ENCODE measurements around the gene TMEM69. TPM values are rescaled to one million over a fixed set of nuclear protein-coding genes. Genes with fewer than 3 reads are reported as not detected.
"Not testable (repeated sequence)": the region's sequence is repeated elsewhere in the genome, so short reads cannot be mapped to it uniquely, and the experiment has no call there.

The TMEM69 gene
- total RNA-seq, 2 donors from 2014 or later: 11.9 to 12.5 TPM

- Histone ChIP-seq H3K9me3 (no peaks in the 10 kb centered on the region), H3K4me3 (no peak overlapping the region), H3K36me3 (replicated peaks in 1 of 2; ENCODE audit: insufficient read depth in 1 of 2, low read depth in 2 of 2) (no peaks in the 10 kb centered on the region), H3K4me1 (peaks cover 34% of the 10 kb centered on the region), H3K27me3 (no peaks in the 10 kb centered on the region), H3K27ac (no peak overlapping the region)
- TF ChIP-seq POLR2A (IDR thresholded peaks at IDR 0.05): no peak
- TF ChIP-seq, protein P1, sequence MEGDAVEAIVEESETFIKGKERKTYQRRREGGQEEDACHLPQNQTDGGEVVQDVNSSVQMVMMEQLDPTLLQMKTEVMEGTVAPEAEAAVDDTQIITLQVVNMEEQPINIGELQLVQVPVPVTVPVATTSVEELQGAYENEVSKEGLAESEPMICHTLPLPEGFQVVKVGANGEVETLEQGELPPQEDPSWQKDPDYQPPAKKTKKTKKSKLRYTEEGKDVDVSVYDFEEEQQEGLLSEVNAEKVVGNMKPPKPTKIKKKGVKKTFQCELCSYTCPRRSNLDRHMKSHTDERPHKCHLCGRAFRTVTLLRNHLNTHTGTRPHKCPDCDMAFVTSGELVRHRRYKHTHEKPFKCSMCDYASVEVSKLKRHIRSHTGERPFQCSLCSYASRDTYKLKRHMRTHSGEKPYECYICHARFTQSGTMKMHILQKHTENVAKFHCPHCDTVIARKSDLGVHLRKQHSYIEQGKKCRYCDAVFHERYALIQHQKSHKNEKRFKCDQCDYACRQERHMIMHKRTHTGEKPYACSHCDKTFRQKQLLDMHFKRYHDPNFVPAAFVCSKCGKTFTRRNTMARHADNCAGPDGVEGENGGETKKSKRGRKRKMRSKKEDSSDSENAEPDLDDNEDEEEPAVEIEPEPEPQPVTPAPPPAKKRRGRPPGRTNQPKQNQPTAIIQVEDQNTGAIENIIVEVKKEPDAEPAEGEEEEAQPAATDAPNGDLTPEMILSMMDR (IDR thresholded peaks at IDR 0.05): no peak
- ATAC-seq (peak; percentile 35), DNase-seq (no peak)
- WGBS, 2 donors: 88 to 95% methylated on average over 4 of the region's 4 CpGs
- intact Hi-C loops (cut with DNase I): no loop called here
These were observed 19.5 kb upstream of the TMEM69 start for GRCh38 chr1:45668526-45668925.

- H3K36me3 ChIP-seq (replicated peaks in 1 of 2; ENCODE audit: insufficient read depth in 1 of 2, low read depth in 2 of 2): no peaks in the 10 kb centered on the region
- WGBS, 2 donors: 19 to 29% methylated on average over 1 of the region's 1 CpG
- no peak overlapping the region for H3K4me3 ChIP-seq
- H3K27ac ChIP-seq: peak overlapping the region in 1 of 4 donors; percentile 16
- intact Hi-C loops (cut with DNase I): no loop called here
- no peaks in the 10 kb centered on the region for H3K9me3 ChIP-seq
- no peaks in the 10 kb centered on the region for H3K27me3 ChIP-seq
- ATAC-seq: no peak
- peaks cover 43% of the 10 kb centered on the region for H3K4me1 ChIP-seq
- TF ChIP-seq, protein P1 (IDR thresholded peaks at IDR 0.05): no peak
- no peak for TF ChIP-seq POLR2A (IDR thresholded peaks at IDR 0.05)
- DNase-seq: no peak
These were observed 18.6 kb upstream of the TMEM69 start for GRCh38 chr1:45669379-45669778.

- DNase-seq: no peak
- Histone ChIP-seq H3K4me1 (peaks cover 47% of the 10 kb centered on the region), H3K27me3 (no peaks in the 10 kb centered on the region), H3K27ac (peak overlapping the region in 1 of 4 donors; percentile 16), H3K9me3 (no peaks in the 10 kb centered on the region), H3K36me3 (replicated peaks in 1 of 2; ENCODE audit: insufficient read depth in 1 of 2, low read depth in 2 of 2) (no peaks in the 10 kb centered on the region), H3K4me3 (no peak overlapping the region)
- no peak for TF ChIP-seq POLR2A (IDR thresholded peaks at IDR 0.05)
- TF ChIP-seq, protein P1 (IDR thresholded peaks at IDR 0.05): no peak
- WGBS, 2 donors: 73 to 77% methylated on average over 6 of the region's 6 CpGs
- intact Hi-C loops (cut with DNase I): no loop called here
- no peak for ATAC-seq
These were observed 17.9 kb upstream of the TMEM69 start for GRCh38 chr1:45669859-45670655.

GRCh38 chr1:45673956-45674355 is 14.0 kb upstream of the TMEM69 start:
- DNase-seq: no peak
- TF ChIP-seq, protein P1 (IDR thresholded peaks at IDR 0.05): no peak
- no peak for TF ChIP-seq POLR2A (IDR thresholded peaks at IDR 0.05)
- no peak for ATAC-seq
- Histone ChIP-seq H3K9me3 (no peaks in the 10 kb centered on the region), H3K4me3 (no peak overlapping the region), H3K27ac (no peak overlapping the region), H3K4me1 (peaks cover 71% of the 10 kb centered on the region), H3K36me3 (replicated peaks in 1 of 2; ENCODE audit: insufficient read depth in 1 of 2, low read depth in 2 of 2) (no peaks in the 10 kb centered on the region), H3K27me3 (no peaks in the 10 kb centered on the region)
- intact Hi-C loops (cut with DNase I): no loop called here
- 92 to 93% methylated on average over 4 of the region's 4 CpGs for WGBS, 2 donors

DNA sequence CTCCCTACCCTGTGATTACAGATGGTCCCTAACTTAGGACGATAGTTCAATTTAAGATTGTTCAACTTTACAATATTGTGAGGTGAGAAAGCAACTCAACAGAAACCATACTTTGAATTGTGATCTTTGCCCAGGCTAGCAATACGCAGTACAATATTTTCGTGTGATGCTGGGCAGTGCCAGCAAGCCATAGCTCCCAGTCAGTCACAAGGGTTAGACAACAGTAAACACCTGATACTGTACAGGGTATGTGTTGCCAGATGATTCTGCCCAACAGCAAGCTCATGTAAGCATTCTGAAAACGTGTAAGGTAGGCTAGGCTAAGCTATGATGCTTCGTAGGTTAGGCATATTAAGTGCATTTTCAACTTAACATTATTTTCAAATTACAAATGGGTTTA is 13.5 kb upstream of the TMEM69 start:
- no peak for DNase-seq
- TF ChIP-seq POLR2A (IDR thresholded peaks at IDR 0.05): no peak
- TF ChIP-seq, protein P1 (IDR thresholded peaks at IDR 0.05): no peak
- H3K9me3 ChIP-seq: no peaks in the 10 kb centered on the region
- no peak for ATAC-seq
- no peaks in the 10 kb centered on the region for H3K36me3 ChIP-seq (replicated peaks in 1 of 2; ENCODE audit: insufficient read depth in 1 of 2, low read depth in 2 of 2)
- WGBS, 2 donors: 50 to 61% methylated on average over 5 of the region's 5 CpGs
- H3K27me3 ChIP-seq: no peaks in the 10 kb centered on the region
- H3K27ac ChIP-seq: no peak overlapping the region
- intact Hi-C loops (cut with DNase I): no loop called here
- no peak overlapping the region for H3K4me3 ChIP-seq
- peaks cover 71% of the 10 kb centered on the region for H3K4me1 ChIP-seq

DNA sequence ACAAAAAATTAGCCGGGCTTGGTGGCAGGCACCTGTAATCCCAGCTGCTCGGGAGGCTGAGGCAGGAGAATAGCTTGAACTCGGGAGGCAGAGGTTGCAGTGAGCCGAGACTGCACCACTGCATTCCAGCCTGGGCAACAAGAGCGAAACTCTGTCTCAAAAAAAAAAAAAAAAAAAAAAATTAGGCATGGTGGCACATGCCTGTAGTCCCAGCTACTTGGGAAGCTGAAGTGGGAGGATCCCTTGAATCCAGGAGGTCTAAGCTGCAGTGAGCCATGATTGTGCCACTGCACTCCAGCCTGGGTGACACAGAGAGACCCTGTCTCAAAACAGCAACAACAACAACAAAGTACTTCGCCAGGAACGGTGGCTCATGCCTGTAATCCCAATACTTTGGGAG is 11.4 kb upstream of the TMEM69 start:
- intact Hi-C loops (cut with DNase I); H3K9me3 ChIP-seq; H3K4me3 ChIP-seq; H3K36me3 ChIP-seq (replicated peaks in 1 of 2; ENCODE audit: insufficient read depth in 1 of 2, low read depth in 2 of 2); H3K27ac ChIP-seq; H3K27me3 ChIP-seq; DNase-seq; ATAC-seq: not testable (repeated sequence)
- WGBS, 2 donors: 87 to 98% methylated on average over 7 of the region's 7 CpGs
- peaks cover 79% of the 10 kb centered on the region for H3K4me1 ChIP-seq
